Measurements from ENCODE around the gene SMG9.

Gene SMG9

GRCh38 chr19:43752287-43752875, 2.4 kb downstream of the SMG9 start:
- no peak for DNase-seq

GRCh38 chr19:43751466-43752220, 3.1 kb downstream of the SMG9 start:
- DNase-seq: no peak

- DNase-seq: no peak
These were observed 4.9 kb downstream of the SMG9 start for GRCh38 chr19:43749898-43750297.

GRCh38 chr19:43749152-43749551, 5.6 kb downstream of the SMG9 start:
- no peak for DNase-seq

DNA sequence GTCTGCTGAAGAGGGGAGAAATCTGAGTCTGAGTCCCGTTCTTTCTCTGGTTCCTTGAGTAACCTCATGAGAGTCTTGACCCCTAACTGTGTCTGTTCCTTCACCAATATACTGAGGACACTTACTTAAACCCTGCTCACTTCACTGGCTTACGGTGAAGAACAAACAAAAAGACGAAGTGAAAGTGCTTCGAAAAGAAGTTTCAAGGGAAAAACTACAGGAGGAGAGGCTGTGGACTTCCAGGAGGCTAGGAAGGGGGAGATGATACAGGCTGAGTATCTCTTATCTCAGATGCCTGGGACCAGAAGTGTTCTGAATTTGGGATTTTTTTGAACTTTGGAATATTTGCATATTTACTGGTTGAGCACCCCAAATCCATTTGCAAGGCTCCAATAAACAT, 6.1 kb downstream of the SMG9 start:
- DNase-seq: no peak

DNA sequence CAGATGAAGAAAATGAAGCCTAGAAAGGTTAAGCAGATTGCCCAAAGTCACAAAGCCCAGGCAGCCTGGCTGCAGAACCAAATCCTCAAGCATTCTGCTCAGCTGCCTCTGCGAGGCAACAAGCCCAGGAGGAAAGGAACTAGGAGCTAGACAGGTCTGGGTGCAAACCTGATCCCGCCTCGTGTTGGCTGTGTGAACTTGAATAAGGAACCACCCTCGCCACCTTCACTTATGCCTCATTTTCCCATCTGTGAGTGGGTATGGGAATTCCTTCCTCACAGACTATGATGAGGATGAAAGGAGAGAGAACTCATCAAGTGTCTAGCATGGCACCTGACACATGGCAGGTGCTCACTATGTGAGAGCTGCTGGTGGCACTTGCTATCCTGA, 6.6 kb downstream of the SMG9 start:
- DNase-seq: no peak

DNA sequence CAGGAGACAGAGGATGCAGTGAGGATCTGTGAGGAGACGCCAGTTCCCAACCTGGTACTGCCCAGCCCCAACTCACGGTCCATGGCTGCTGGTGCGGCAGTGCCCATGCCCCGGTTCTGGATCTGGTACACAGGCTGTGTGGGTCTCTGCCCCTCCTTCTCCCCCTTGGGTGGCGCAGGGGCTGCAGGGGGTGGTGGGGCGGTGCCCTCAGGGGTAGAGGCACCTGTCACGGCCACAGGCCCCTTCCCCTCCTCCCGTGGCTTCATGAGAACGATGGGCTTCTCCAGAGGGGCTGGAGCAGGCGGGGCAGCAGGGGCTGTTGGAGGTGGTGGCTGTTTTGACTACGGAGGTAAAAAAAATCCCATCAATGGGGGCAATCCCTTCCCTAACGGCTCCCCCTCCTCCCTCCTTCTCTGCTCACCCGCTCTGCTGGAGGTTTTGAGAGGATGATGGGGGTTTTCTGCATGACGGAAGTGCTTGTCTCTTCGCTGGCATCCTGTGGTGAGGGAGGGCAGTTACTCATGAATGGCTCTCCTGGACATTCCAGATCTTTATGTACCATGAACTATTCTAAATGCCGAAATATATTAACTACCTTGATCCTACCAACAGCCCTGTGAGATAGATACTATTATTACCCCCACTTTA, 7.1 kb downstream of the SMG9 start:
- no peak for DNase-seq

- DNase-seq: no peak
These were observed 11.7 kb downstream of the SMG9 start for GRCh38 chr19:43743059-43743458.

DNA sequence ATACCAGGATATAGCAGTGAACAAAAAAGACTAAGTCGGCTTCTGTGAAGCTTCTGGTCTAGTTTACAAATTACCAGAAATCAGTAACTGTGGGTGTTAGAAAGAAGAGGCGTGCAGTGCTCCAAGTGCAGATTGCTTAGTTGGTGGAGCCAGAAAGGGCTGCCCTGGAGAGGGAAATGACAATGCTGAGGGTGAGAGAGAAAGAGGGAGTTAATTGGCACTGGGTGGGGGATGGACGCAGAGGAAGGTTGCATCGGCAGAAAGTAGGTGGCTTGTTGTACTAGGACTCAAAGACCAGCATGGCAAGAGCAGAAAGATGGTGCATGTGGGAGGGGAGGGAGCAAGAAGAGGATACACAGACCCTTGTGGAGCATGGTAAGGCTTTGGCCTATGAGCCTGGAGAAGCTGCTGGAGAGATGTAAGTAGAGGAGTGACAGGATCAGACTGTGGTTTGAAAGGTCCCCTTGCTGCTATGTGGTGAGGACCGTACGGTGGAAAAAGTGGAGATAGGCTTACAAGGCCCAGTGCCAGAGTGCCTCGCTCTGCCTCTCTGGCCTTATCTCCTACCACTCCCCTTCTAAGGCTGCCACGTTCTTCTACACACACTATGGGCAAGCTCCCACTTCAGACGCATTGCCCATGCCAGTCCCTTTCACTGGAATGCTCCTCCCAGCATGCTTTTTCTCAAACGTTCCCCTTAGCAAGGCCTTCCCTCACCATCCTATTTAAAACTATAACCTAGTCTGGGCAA, 13.5 kb downstream of the SMG9 start:
- DNase-seq: no peak

DNA sequence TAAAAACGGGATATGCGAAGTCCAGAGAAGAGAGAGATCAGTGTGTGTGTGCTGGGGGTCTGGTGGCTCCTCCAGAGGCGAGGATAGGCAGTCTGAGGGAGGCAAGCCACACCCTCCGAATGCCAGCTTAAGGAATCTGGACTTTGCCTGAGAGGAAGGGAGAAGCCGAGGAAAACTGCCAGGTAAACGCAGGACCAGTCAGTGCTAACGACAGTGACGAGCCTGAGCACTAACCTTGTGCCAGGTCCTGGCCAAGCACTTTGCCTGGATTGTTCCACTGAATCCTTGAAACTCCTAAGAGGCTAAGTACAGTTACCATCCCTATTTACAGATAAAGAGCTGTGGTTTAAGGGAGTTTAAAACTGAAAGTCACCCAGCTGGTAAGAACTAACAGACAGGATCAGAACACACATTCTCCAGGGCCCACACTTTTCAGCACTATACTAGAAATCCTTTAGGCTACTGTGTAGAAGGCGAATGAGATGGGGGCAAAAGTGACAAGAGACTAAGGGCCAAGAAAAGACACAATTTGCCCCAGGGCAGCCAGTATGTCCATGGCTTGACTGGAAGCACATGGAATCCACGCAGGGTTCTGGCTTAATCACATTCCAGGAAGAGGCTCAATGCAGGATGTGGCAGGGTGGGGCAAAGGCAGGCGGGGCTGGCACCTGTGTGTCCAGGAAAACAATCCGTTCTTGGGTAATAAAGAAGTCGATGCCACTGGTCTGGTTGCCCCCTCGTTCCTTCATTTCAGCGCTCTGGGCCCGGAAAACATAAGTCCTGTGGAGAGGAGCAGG, 15.1 kb downstream of the SMG9 start:
- no peak for DNase-seq

DNA sequence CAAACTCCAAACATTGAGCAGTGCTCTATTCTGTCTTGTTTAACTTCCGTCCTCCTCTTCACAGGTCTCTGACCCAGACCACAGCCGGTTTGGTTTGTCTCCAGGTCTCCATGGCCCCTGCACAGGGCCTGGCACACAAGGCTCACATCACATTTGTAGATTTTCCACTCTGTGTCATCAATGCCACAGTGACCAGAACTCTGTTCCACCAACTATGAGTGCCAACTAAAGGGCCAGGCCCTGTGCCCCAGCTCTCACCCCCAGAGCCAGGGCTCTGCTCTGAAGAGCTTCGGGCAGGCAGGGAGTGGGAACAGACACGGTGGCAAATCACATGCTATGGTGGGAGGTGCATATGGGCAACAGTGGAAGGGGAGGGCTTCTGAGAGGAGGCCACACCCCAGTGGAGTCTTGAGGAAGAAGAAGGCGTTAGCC, 16.0 kb downstream of the SMG9 start:
- DNase-seq: no peak

DNA sequence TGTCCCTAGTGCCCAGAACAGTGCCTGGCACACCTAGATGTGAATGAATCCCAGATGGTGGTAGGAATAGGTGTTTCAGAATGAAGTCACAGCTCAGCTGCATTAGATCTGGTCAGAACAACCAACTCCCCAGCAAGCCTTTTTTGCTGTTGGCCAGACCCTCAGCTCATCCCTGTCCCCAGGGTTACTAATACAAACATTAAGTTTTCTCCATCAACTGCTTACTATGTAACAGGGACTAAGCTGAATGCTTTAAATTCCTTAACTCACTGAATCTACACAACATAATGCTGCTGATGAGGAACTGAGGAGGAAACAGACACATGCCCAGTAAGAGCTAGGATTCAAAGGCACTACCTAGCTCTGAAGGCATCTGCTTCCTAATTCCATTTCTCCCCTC, 18.8 kb downstream of the SMG9 start:
- DNase-seq: no peak

DNA sequence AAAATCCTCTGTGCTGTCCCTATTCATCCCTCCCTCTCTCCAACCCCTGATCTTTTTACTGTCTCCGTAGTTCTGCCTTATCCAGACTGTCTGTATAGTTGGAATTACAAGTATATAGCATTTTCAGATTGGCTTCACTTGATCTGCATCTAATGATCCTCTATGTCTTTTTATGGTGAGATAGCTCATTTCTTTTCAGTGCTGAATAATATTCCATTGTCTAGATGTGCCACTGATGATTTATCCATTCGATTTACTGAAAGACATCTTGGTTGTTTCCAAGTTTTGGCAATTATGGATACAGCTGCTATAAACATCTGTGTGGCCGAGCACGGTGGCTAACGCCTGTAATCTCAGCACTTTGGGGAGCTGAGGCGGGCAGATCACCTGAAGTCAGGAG, 19.7 kb downstream of the SMG9 start:
- DNase-seq: no peak

DNA sequence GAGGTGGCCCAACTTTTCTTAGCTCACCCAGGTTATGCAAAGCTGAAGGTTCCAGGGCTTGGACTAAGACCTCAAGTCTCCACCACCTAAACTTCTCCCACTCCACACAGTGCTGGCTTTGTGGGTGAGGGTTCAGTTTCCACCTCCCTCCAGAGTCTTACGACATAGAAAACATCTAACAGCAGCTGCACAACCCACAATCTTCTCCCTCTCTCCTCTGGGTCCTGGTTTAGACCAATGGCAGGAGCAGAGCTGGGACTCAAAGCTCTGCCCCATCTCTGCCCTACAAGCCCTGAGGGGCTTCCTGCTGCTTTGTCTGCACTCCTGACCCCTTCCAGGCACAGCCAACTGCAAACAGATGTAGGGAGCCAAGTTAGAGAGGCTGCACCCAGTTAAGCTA, 22.9 kb downstream of the SMG9 start:
- no peak for DNase-seq

GRCh38 chr19:43731346-43731745, 23.4 kb downstream of the SMG9 start:
- DNase-seq: no peak

GRCh38 chr19:43729919-43730318, 24.8 kb downstream of the SMG9 start:
- no peak for DNase-seq

- DNase-seq: no peak
These were observed 27.2 kb downstream of the SMG9 start for GRCh38 chr19:43727593-43727853.

GRCh38 chr19:43726736-43727592, 27.8 kb downstream of the SMG9 start:
- DNase-seq: no peak

DNA sequence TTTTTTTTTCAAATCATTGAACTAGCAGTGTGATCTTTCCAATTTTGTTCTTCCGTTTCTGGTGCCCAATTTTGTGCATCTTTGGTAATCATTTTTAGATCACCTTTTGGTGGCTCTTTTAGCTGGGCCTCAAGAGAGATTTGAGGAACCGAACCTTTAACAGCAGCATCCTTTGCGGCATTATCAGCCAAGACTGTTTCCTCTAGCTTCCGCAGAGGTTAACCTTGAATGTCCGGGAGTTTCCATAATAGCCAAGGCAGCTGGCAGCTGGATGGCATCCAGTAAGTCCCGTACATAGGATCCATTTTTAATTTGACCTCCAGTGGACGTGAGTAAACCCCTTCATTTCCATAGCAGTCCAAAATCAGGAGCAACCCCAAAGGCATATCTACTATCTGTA, 29.3 kb downstream of the SMG9 start:
- DNase-seq: no peak

DNA sequence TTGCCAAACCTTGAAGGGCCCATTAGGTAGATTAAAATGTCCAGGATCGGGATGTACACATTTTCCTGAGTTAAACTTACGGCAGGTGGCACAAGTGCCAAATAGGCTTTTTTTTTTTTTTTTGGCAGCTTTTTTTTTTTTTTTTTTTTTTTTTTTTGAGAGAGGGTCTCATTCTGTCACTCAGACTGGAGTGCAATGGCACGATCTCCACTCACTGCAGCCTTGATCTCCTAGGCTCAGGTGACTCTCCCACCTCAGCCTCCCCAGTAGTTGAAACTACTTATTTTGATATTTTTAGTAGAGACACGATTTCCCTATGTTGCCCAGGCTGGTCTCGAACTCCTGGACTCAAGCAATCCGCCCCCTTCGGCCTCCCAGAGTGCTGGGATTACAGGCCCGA, 29.9 kb downstream of the SMG9 start:
- no peak for DNase-seq

GRCh38 chr19:43723588-43723987, 31.2 kb downstream of the SMG9 start:
- no peak for DNase-seq

DNA sequence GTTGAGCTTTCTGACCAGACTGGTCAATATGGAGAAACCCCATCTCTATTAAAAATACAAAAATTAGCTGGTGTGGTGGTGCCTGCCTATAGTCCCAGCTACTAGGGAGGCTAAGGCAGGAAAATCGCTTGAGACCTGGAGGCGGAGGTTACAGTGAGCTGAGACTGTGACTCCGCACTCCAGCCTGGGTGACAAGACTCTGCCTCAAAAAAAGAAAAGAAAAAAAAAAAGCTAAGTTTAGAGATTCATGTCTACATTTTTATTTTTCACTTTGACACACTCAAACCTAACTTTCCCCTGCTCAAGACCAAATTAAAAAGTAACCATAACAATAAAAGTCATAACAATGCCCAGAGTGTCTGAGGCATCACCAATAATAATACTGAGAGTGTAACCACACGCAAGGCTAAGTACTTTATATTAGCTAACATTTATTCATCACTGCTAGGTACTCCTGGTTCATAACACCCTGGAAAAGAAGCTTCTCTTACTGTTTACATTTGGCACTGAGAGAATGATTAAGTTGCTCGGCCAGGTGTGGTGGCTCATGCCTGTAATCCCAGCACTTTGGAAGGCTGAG, 33.2 kb downstream of the SMG9 start:
- no peak for DNase-seq
